Activated naive CD4-positive, alpha-beta T cell (primary cell): ENCODE measurements around the gene GPS2.

Source experiments
- DNase-seq, 4 experiments: peaks; one replicate each; lab custom pipeline; 2025; lab: John Stamatoyannopoulos, UW

Gene GPS2

DNA sequence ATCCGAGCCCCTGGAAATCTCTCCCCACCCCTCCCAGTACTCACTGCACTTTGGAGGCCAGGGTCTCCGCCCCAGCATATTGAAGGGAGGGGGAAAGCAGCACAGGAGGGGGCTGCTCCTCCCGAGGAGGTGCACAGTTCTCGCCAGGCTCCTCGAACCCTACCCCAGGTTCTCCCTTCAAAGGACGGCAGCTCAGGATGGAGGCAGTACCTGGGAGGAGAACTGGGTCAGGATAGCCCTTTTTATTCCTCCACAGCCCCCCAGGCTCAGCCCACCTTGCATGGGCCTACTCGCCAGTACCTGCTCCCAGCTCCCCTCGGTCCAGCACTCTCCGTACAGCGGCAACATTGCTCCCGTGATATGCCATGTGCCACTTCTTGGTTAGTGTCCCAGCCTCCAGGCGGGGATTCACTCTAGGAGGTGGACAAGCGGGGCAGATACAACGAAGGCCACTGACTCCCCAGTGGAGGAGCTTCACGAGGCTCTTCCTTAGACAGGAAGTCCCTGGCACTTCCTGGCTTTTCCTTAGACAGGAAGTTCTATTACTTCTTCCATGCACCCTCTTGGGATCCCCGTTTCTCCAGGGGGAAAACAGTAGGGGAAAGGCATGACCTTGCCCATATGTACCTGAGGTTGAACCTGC is 2.1 kb upstream of the GPS2 start:
- DNase-seq: no peak

DNA sequence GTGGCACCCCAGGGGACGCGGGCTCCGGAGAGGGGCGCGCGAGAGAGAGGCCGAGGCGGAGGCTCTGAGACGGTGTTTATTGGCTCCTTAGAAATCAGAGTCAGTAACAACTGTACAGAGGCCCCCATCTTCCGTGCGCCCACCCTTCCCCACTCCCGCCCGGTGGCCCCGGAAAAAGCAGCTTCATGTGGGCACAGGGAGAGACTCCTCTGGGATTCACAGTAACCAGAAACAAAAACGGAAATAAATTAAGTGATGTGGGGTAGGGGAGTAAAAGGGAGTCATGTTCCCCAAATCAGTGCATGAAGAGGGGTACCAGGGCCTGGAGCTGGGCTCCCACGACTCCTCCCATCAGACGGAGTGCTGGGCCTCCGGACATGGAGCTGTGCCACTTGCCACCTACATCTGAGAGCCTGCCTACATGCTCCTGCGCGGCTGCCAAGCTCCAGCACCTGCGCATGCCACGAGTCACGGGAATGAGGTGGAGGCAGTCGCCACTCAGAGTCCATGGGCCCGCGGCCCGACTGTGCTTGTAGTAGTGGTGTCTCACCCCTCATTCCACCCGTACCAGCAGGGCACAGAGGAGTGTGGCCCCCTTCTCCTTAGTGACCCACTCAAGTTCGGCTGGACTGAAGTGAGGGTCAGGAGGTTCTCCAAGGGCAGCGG is 543 bp upstream of the GPS2 start:
- DNase-seq: no peak

DNA sequence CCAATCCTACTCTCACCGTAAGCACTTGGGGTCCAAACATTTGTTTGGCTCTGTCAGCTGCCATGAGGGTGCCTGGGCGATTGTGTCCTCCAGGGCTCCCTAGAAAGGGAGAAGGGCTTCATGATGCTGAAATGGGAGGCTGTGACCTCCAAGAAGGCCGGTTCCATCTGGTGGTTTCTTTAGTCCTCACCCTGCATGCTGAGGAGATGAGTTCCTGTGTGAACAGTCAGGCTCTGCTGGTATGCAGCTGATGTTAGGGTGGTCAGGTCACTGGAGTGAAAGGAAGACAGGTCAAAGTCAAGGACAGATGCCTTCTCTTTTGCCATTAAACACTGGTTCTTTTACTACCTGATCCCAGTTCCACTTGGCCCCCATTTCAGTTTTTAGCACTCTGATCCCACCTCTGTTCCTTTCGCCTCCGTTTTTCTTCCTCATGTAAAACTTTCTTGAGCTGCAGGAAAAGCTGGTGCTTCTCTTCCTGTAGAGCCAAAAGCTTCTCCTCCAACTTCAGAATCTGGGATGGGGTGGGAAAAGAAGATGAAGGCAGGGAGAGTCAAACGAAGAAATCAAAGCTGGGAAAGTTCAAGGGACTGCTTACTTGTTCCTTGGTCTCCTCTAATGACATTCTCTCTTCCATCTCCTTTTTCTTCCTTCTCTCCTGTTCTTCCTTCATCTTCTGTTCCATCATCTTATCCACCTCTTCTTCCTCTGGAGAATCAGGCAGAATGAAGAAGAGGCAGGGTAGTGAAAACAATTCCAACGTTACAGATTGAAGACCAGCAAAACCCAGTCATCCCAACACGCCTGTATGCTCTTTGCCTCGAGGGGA is 1.1 kb downstream of the GPS2 start:
- no peak for DNase-seq

DNA sequence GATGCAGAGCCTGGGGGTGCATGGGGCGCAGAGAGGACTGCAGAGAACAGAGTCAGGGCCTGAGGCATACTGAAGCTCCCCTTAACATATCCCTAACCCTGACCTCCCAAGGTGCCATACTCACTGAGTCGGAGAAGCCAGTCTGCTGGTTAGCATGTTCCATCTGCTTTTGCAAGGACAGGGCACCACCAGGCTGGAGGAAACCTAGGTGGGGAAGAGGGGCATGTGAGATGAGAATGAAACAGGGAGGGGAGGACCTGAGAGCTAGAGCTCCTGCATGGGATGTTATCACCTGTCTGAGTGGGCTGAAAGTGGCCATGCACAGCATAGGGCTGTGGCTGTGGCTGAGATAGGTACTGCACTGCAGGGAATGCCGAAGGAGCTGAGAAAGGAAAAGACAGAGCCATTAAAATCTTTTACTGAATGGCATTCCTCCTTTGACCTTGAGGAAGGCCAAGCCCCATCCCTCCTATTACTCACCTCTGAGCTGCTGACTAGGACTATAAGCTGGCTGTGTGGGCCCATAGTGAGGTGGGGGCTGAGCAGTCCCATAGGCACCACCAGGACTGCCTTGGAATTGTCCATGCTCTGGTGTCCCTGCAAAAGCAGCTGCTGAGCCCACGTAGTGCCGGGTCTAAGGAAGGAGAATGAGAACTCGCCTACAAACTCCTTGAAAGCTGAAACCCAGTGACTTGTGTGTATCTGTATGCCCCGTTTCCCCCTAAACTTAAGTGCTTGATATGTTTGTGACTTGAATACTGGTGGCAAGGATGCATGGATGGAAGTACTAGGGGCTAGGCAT is 1.9 kb downstream of the GPS2 start:
- DNase-seq: no peak

DNA sequence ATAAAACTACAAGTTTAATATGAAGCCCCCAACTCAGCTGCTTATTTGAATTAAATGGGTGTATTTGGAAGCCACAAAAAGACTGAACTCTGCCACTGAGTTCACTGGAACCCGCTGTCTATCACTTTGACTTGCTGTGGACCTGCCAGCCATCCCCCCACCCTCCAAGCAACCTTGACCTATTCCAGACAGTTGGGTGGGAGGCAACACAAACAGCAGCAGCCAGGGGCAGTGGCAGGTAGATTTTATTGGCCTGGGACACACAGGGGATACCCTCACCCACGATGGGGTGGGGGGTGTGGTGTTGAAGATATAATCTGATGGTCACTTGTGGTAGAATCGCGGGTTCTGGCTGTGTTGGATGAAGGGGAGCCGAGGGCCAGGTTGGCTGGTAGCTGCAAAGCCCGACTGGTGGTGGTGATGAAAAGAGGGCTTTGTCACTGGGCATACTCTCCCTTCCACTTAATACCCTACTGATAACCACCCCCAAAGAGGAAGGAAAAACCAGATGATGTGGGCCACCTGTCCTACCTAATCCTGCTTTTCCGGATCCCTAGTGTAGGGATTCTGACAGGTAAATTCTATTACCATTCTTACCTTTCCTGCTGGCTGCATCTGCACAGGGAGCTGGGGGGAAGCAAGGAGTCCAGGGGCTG is 2.6 kb downstream of the GPS2 start:
- no peak for DNase-seq

DNA sequence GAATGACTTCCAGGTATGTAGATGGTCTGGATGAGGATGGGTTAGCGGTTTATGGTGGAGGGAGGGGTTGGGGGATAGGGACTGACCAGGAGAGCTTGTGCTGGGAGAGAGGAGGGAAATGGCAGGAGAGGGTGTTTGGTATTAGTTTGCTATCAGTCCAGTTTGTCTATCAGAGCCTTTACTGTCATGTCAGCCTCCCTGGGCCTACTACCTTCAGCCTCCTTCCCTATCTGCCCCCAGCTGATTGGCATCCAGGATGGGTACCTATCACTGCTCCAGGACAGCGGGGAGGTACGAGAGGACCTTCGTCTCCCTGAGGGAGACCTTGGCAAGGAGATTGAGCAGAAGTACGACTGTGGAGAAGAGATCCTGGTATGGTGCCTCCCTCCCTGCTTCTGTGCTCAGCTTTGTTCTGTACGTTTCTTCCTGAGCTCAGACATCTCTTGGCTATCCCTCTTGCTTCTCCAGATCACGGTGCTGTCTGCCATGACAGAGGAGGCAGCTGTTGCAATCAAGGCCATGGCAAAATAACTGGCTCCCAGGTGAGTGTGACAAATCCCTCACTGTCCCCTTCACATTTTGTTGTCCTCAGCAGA is 4.0 kb downstream of the GPS2 start:
- no peak for DNase-seq

DNA sequence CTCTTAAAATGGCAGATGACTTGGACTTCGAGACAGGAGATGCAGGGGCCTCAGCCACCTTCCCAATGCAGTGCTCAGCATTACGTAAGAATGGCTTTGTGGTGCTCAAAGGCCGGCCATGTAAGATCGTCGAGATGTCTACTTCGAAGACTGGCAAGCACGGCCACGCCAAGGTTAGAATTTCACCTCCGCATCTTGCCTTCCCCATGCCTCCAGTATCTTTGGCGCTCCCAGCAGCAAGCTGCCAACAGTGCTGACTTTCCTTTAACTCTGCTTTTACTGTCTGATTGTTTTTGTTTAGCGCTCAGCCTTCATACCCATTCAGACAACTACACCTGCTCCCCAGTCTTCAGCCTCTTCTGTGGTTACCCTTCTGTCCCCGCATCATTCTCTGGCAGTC is 5.5 kb downstream of the GPS2 start:
- no peak for DNase-seq

DNA sequence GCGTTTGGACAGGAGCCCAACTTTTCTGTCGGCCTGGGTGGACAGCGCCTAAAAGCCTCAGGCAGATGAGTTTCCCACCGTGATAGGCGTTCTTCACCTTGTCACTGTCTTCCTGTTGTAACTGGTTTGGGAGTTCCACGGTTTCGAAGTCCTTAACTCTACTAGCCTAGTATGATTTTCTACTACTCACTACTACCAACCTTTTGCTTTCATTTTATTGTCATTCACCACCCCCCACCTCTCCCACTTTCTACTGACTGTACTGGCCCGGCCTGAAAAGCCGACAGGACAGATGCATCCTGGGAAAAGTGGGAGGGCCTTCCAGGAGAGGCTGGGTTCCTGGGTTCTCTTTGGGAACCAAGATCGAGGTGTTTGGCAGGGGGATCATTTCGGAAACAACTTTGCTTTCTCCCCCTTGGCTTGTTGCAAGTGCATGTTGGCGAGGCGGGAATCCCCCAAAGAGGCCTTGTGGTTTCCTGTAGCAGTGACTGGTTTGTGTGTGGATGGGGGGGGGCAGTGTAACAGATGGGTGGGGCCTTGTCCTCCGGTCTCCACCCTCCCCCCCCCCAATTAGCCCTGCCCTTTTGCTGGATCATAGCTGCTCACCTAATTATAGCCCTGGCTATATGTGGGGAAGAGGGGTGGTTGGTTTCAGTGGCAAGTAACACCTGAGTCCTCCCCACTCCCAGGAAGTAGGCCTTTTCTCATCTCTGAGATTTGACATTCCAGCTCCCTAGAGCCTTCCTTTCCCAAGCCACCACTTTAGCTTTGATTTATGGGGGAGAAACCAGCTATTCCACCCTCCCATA is 6.3 kb downstream of the GPS2 start:
- DNase-seq: peak; percentile 58 to 76 (median 66)

DNA sequence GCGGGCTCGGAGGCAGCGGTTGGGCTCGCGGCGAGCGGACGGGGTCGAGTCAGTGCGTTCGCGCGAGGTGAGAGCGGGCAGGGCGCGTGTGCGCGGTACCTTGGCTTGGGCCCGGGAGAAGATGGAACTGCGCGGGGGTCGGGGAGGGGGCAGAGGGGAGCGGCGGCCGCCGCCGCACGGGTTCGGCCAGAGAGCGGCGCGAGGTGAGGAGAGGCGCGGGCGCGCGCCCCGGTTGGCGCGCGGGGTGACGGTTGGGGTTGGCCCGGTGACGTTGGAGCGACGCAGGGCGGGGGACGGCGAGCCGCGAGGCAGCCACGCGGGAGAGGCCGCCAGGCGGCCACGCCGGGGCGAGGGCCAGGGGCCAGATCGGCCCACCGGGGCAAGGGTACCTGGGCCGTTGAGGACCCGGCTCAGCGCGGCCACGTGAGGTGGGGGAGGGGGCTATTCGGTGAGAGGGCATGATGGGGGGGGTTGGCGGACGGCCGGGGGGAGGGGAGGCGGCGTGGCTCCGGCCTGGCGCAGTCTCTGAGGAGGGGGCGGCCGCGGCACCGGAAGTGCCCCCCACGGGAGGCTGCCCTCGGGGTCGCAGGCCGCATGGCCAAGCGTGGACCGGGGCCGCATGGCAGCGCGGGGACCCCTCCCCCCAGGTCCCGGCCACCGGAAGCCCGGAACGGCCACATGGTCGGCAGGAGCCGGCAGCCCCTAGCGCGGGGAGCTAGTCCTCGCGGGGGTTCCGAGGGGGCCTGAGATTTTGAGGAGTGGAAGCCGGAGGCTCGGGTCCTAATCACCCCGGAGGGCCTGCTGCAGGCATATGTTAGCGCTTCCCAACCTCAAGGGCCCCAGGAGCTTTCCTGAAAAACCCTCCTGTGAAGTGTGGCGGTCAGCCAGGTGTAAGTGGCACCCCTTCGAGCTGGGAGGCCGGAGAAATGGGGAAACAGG is 7.2 kb downstream of the GPS2 start:
- peak; percentile 46 to 63 (median 51) for DNase-seq

DNA sequence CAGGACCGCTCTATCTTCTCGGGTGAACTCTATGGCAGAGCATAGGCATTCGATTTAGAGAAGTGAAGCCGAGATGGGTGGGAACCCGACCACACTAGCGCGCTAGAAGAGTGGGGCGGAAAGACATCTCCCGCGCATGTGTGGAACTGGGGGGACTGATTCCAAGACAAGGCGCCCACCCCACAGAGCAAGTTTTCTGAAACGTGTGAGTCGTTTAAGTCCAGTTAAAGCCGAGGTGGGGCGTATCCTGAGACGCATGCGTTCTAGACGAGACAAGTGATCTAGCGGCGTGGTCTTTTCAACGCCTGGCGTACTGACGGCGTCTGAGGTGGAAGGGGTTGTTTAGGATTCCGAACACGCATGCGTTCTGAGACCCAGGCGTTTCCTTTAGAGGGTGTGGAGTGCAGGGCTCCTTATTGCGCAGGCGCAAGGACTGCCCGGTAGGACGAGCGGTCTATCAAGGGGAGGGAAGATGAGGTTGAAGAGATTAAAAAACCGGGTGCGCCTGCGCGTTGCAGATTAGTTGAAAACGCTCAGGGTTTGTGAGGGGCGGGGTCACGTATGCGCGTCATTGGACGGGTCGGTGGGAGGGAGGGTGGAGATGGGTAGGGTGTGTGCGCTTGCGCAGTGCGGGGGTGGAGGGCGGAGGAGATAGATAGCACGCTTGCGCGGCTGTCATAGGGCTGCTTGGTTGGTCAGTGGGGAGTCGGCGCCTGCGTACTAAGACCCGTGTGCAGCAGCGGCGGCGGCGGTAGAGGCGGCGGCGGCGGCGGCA is 8.1 kb downstream of the GPS2 start, which contains the start of gene EIF5A:
Gene EIF5A (plus strand): TSS at position 718 of the 775 bp plus-strand sequence. CDS start 2,008 bp downstream, outside the sequence.
- peak; percentile 100 for DNase-seq

DNA sequence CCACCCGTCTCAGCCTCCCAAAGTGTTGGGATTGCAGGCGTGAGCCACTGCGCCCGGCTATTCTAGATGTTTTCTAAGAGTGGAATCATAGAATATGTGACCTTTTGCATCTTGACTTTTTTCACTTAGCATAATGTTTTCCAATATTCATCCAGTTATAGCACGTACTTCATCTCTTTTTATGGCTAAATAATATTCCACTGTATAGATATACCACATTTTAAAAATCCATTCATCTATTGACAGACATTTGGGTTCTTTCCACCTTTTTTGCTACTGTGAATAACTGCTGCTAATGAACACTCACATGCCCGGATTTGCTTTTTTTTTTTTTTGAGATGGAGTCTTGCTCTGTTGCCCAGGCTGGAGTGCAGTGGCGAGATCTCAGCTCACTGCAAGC is 11.0 kb downstream of the GPS2 start:
- no peak for DNase-seq

DNA sequence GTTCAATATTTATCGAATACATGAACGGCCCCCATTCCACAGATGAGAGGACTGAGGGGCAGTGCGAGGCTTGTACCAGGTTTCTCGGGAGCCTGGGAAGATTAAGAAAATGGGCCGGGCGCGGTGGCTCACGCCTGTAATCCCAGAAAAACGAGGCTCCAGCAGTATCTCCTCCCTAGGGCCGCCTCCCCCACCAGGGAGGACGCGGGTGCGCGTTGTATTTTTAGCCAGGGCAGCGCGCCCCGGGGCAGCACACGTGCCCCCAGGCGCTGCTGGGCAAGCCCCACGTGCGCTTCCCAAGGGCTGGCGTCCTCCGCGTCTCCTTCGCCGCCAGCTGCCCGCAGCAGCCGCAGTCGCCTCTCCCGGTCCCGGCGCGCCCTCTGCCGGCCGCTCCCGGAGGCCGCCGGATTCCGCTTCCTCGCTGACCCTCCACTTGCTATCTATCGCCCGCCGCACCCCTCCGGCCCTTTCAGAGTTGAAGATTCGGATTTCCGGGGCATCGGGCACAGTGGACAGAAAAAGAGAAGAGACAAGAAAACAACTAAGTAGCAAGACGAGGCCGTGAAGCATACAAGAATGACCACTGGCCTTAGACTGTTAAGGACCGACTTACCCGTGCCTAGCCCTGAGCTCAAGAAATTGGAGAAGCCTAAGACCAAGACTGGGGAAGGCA is 18.8 kb downstream of the GPS2 start:
- peak in 3 of 4 experiments; percentile 21 to 63 (median 48) for DNase-seq

DNA sequence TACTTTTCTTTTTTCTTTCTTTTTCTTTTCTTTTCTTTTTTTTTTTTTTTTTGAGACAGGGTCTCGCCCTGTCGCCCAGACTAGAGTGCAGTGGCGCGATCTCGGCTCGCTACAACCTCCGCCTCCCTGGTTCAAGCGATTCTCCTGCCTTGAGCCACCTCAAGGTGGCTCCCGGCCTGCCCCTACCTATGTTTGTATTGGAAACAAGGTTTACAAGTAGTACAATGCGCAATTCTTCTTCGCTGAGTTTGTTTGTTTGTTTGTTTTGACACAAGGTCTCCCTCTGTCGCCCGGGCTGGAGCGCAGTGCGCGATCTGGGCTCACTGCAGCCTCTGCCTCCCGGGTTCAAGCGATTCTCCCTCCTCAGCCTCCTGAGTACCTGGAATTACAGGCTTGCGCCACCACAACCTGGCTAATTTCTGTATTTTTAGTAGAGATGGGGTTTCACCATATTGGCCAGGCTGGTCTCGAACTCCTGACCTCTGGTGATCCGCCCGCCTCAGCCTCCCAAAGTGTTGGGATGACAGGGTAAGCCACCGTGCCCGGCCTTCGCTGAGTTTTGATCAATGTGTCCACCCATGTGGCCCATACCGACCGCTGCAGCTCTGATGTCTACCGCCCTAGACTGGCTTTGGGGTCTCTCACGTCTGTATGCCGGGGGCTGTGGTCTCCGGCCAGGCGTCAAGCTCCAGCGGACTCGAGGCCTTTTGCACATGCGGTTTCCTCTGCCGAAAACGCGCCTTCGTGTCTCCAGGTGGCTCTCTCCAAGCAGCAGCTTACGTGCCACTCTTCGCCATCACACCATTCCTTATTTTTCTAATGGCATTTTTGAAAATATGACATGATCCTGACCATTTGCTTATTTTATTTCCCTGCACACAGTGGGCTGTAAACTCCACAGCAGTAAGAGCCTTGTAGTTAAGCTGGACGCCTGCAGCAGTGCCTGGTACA is 19.7 kb downstream of the GPS2 start:
- DNase-seq: no peak

DNA sequence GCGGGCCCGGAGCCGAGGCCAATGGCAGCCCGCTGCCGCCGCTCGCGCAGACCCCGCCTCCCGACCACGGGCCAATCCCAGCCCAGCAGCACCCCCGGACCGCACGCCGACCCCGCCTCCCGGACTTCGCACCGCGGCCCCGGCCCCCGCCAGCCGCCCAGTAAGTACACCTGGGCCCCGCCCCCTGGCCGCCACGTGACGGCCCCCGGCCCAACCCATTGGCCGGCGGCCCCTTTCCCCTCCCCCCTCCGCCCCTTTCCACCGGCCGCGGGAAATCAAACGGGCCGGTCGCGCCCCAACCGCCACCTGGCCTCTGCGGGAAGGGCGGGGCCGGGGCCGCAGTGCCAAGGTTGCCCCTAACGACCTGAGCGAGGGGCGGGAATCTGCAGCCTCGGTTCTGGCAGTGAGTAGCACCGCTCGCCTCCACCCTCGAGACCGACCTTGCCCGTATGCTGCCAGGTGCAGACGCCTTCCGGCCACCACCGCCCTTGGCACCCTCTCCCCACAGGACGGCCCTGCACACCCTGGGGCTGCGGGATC is 20.5 kb downstream of the GPS2 start, which contains the start of gene YBX2:
Gene YBX2 (minus strand): TSS at position 26 of the 540 bp plus-strand sequence. CDS start 139 bp downstream, outside the sequence.
- DNase-seq: peak; percentile 25 to 62 (median 36)

DNA sequence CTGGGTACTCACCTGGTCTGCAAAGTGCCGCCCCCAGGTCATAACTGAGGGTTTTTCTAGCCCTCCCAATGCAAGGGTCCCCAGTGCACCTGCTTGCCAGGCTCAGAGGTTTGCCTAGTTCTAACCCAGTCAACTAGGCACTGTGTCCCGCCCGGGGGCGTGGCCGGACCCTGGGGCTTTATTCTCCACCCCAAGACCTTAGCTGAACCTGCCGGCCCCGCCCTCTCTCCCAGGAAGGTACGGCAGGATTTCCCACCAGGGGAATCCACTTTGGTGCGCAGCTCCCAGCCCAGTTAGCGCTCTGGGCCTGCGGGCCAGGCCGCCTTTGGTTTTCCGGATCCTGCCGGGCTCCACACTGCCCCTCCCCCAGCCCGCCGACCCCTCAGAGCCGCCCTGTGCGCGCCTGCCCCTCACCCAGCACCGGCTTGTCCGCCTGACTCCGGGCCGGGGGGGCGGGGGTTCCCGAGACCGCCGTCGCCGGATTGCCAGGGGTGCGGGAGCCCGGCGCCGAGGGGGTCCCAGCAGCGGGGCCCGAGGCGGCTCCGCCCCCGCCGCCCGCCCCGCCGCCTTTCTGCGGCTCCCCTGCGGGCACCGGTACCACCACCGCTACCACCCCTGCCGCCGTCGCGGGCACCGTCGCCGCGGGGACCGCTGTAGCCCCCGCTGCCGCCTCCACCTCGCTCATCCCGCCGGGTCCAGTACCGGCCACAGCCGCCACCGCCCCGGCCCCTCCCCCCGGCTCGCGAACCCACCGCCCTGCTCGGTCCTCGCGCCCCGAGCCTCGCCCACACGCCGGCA is 21.1 kb downstream of the GPS2 start:
- no peak for DNase-seq
